ENCODE data around the gene LAMA5. TPM values are rescaled to one million over a fixed set of nuclear protein-coding genes. Genes with fewer than 3 reads are reported as not detected.

The LAMA5 gene
- total RNA-seq, 1 donor from 2014 or later, result 12.1 TPM

DNA sequence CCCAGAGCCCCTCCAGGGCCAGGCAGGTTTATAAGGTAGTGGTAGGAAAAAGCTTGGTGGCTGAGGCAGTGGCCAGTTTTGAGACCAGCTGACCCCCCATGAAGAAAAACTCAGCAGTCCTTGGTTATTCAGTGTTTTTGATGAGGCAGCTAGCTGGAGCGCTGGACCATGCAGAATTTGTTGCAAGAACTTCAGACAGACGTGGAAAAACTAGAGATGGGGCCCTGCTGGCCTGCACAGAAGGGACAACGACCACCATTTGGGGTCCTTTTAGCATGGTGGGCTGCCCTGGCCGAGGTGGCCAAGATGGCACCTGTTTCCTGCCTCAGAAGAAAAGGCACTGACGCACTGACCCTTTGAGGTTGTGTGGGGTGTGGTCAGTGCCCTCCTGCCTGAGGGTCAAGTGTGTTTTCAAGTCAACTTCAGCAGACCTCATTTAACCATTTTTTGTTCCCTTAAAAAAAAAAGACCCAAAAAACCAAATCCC is 22.5 kb upstream of the LAMA5 start:
- H3F3A ChIP-seq (ENCODE audit: low read depth), result peaks cover 24% of the 10 kb centered on the region
- no peak overlapping the region for H3K27ac Mint-ChIP-seq
- H3K36me3 Mint-ChIP-seq, result peaks cover 7% of the 10 kb centered on the region
- no peak for DNase-seq (ENCODE audit: low spot score)
- TF ChIP-seq, protein P1, sequence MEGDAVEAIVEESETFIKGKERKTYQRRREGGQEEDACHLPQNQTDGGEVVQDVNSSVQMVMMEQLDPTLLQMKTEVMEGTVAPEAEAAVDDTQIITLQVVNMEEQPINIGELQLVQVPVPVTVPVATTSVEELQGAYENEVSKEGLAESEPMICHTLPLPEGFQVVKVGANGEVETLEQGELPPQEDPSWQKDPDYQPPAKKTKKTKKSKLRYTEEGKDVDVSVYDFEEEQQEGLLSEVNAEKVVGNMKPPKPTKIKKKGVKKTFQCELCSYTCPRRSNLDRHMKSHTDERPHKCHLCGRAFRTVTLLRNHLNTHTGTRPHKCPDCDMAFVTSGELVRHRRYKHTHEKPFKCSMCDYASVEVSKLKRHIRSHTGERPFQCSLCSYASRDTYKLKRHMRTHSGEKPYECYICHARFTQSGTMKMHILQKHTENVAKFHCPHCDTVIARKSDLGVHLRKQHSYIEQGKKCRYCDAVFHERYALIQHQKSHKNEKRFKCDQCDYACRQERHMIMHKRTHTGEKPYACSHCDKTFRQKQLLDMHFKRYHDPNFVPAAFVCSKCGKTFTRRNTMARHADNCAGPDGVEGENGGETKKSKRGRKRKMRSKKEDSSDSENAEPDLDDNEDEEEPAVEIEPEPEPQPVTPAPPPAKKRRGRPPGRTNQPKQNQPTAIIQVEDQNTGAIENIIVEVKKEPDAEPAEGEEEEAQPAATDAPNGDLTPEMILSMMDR (IDR thresholded peaks at IDR 0.05), result no peak
- TF ChIP-seq EZH2phosphoT487 (IDR thresholded peaks at IDR 0.05) (no peak), EZH2 (IDR thresholded peaks at IDR 0.05) (no peak)
- H3K9ac ChIP-seq, result no peak overlapping the region
- peaks cover 8% of the 10 kb centered on the region for H3K27me3 Mint-ChIP-seq (ENCODE audit: insufficient read depth, low read depth)
- no peak overlapping the region for H3K27ac ChIP-seq
- no peak overlapping the region for H3K4me2 ChIP-seq
- H3K36me3 ChIP-seq, result peaks cover 8% of the 10 kb centered on the region
- H3K9me3 ChIP-seq (ENCODE audit: low read depth), result no peaks in the 10 kb centered on the region
- no peaks in the 10 kb centered on the region for H3K9me3 Mint-ChIP-seq
- H3K4me1 ChIP-seq, result peaks cover 18% of the 10 kb centered on the region
- H3K4me3 ChIP-seq, result no peak overlapping the region
- peaks cover 49% of the 10 kb centered on the region for H3K79me2 ChIP-seq (ENCODE audit: low read depth)
- peak overlapping the region; percentile 65 for H3K4me3 Mint-ChIP-seq
- H2AFZ ChIP-seq (replicated peaks), result no peak overlapping the region
- peaks cover 43% of the 10 kb centered on the region for H4K20me1 ChIP-seq (ENCODE audit: low read depth)
- peaks cover 26% of the 10 kb centered on the region for H3K4me1 Mint-ChIP-seq
- no peaks in the 10 kb centered on the region for H3K27me3 ChIP-seq

DNA sequence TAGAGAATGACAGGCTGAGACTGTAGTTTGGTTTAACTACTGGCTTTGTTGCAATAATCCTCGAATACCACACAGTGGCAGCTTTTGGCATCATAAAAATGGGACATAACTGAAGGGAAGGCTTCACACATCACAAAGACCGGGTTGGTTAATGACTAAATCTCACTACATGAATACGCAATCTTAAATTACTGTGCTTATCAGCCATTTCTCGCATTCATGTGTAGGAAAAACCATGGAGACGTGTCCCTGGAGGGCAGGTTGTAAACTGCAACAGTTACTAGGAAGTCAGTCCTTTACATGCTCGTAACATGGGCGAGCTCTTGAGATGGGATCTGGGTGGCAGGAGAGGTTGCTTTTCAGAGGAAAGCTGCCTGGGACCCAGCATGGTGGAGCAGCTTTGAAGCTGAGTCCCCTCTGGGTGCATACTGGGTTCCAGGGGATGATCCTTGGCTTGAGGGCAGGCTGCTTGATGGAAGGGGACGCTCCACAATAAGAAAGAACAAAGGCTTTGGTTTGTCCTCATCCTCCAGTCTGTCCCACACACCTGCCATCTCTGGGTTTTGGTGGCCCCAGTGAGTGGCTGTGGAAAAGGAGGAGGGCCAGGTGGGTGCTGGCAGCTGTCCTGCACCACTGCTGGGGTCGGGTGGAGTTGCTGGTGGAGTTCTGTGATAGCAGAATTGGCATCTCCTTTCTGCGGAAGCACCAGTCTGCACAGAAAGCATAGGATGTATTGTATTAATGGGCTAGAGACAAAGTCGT is 21.9 kb upstream of the LAMA5 start:
- no peaks in the 10 kb centered on the region for H3K9me3 ChIP-seq (ENCODE audit: low read depth)
- H3K9ac ChIP-seq, result no peak overlapping the region
- H3K36me3 ChIP-seq, result peaks cover 8% of the 10 kb centered on the region
- peaks cover 30% of the 10 kb centered on the region for H3K4me1 Mint-ChIP-seq
- no peak overlapping the region for H3K4me2 ChIP-seq
- no peak overlapping the region for H3K27ac Mint-ChIP-seq
- H3K9me3 Mint-ChIP-seq, result no peaks in the 10 kb centered on the region
- peak overlapping the region; percentile 95 for H3K4me3 Mint-ChIP-seq
- H3K27me3 Mint-ChIP-seq (ENCODE audit: insufficient read depth, low read depth), result peaks cover 8% of the 10 kb centered on the region
- H2AFZ ChIP-seq (replicated peaks), result no peak overlapping the region
- no peak overlapping the region for H3K4me3 ChIP-seq
- no peak overlapping the region for H3K27ac ChIP-seq
- H3K79me2 ChIP-seq (ENCODE audit: low read depth), result peaks cover 55% of the 10 kb centered on the region
- peaks cover 18% of the 10 kb centered on the region for H3K4me1 ChIP-seq
- no peaks in the 10 kb centered on the region for H3K27me3 ChIP-seq
- no peak for DNase-seq (ENCODE audit: low spot score)
- peaks cover 7% of the 10 kb centered on the region for H3K36me3 Mint-ChIP-seq
- TF ChIP-seq, protein P1 (IDR thresholded peaks at IDR 0.05), result no peak
- TF ChIP-seq EZH2 (IDR thresholded peaks at IDR 0.05) (no peak), EZH2phosphoT487 (IDR thresholded peaks at IDR 0.05) (no peak)
- peaks cover 30% of the 10 kb centered on the region for H3F3A ChIP-seq (ENCODE audit: low read depth)
- H4K20me1 ChIP-seq (ENCODE audit: low read depth), result peaks cover 49% of the 10 kb centered on the region

DNA sequence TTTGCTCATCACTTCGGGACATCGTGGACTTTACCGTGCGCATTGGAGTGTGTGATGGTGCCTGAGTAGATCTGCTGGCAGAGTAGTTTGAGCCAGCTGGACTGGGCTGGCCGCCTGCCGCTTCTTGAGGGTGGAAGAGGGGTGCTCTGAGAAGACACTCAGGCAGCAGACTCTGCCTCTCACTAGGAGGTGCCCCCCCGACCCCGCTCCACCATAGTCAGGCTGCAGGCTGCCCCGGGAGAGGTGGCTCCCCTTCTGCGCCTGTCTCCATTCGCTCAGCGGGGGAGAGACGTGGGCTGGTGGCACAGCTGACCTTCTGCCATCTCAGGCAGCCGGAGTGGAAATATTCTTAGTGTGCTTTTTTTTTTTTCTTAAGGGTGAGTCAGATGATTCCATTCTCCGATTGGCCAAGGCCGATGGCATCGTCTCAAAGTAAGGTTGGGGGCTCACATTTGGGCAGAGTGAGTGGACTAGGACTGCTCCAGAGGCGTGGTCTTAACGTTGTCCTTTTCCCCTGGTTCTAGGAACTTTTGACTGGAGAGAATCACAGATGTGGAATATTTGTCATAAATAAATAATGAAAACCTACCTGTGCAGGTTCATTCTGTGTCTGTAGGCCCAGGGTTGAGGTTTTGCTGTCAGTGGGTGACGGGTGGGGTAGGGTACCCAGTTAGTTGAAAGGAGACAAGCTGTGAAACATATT is 21.0 kb upstream of the LAMA5 start:
- no peak overlapping the region for H3K27ac Mint-ChIP-seq
- H3K4me1 ChIP-seq, result peaks cover 18% of the 10 kb centered on the region
- H2AFZ ChIP-seq (replicated peaks), result no peak overlapping the region
- H3K4me3 ChIP-seq, result peak overlapping the region; percentile 96
- peak overlapping the region; percentile 95 for H3K4me3 Mint-ChIP-seq
- H3K36me3 ChIP-seq, result peaks cover 8% of the 10 kb centered on the region
- peaks cover 32% of the 10 kb centered on the region for H3K4me1 Mint-ChIP-seq
- H3K9me3 Mint-ChIP-seq, result no peaks in the 10 kb centered on the region
- peaks cover 7% of the 10 kb centered on the region for H3K36me3 Mint-ChIP-seq
- peaks cover 46% of the 10 kb centered on the region for H4K20me1 ChIP-seq (ENCODE audit: low read depth)
- DNase-seq (ENCODE audit: low spot score), result no peak
- no peak overlapping the region for H3K27ac ChIP-seq
- peaks cover 61% of the 10 kb centered on the region for H3K79me2 ChIP-seq (ENCODE audit: low read depth)
- H3K9ac ChIP-seq, result peak overlapping the region; percentile 86
- peak overlapping the region; percentile 99 for H3K4me2 ChIP-seq
- peaks cover 8% of the 10 kb centered on the region for H3K27me3 Mint-ChIP-seq (ENCODE audit: insufficient read depth, low read depth)
- peaks cover 38% of the 10 kb centered on the region for H3F3A ChIP-seq (ENCODE audit: low read depth)
- TF ChIP-seq, protein P1 (IDR thresholded peaks at IDR 0.05), result no peak
- TF ChIP-seq EZH2 (IDR thresholded peaks at IDR 0.05) (no peak), EZH2phosphoT487 (IDR thresholded peaks at IDR 0.05) (no peak)
- no peaks in the 10 kb centered on the region for H3K27me3 ChIP-seq
- no peaks in the 10 kb centered on the region for H3K9me3 ChIP-seq (ENCODE audit: low read depth)

Data from neural progenitor cell (in vitro differentiated cells).